ENCODE results near the gene POM121L2. TPM values are rescaled to one million over a fixed set of nuclear protein-coding genes. Genes with fewer than 3 reads are reported as not detected.

The POM121L2 gene
- total RNA-seq, 2 donors from 2014 or later, result 0.07 to 0.13 TPM

GRCh38 chr6:27280064-27280539 lies 32.0 kb downstream of the POM121L2 start:
- Histone ChIP-seq H3K27ac (no peak overlapping the region), H3K9ac (ENCODE audit: low read depth in 2 of 2, low read length in 2 of 2) (no peak overlapping the region), H3K4me1 (no peaks in the 10 kb centered on the region), H3K36me3 (no peaks in the 10 kb centered on the region), H3K9me3 (no peaks in the 10 kb centered on the region), H3K27me3 (peaks cover 48% of the 10 kb centered on the region), H3K4me3 (peak overlapping the region; percentile 14)
- intact Hi-C loops (cut with DNase I), result no loop called here
- TF ChIP-seq, protein P1, sequence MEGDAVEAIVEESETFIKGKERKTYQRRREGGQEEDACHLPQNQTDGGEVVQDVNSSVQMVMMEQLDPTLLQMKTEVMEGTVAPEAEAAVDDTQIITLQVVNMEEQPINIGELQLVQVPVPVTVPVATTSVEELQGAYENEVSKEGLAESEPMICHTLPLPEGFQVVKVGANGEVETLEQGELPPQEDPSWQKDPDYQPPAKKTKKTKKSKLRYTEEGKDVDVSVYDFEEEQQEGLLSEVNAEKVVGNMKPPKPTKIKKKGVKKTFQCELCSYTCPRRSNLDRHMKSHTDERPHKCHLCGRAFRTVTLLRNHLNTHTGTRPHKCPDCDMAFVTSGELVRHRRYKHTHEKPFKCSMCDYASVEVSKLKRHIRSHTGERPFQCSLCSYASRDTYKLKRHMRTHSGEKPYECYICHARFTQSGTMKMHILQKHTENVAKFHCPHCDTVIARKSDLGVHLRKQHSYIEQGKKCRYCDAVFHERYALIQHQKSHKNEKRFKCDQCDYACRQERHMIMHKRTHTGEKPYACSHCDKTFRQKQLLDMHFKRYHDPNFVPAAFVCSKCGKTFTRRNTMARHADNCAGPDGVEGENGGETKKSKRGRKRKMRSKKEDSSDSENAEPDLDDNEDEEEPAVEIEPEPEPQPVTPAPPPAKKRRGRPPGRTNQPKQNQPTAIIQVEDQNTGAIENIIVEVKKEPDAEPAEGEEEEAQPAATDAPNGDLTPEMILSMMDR (IDR thresholded peaks at IDR 0.05), result no peak
- peak; percentile 43 for DNase-seq

DNA sequence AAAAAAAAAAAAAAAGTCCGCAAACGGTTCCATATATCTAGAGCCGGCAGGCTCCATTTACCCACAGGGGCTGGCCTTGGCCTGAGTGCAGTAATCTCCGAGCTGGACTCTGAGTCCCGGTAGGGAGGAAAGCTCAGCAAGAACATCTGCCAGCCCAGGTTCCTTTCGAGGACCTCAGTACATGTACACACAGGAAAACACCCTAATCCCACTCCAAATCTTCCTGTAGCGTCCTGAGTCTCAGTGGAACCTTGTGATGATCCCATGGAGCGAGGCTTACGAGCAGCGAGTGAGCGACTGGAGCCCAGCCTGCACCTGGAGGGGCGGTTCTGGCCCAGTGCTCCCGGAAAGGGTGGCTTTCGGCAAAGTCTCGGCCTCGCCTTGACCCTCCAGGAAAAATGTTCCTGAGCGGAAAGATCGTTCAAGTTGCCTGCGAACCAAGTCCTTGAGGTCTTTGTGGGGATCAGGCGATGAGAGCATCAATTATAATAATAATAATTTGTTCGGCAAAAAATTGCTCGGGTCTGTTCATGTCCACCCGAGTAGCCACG lies 32.5 kb downstream of the POM121L2 start:
- Histone ChIP-seq H3K27me3 (peaks cover 53% of the 10 kb centered on the region), H3K36me3 (no peaks in the 10 kb centered on the region), H3K9ac (ENCODE audit: low read depth in 2 of 2, low read length in 2 of 2) (no peak overlapping the region), H3K4me3 (peak overlapping the region; percentile 14), H3K9me3 (no peaks in the 10 kb centered on the region), H3K4me1 (no peaks in the 10 kb centered on the region), H3K27ac (no peak overlapping the region)
- intact Hi-C loops (cut with DNase I), result no loop called here
- TF ChIP-seq, protein P1 (IDR thresholded peaks at IDR 0.05), result no peak
- DNase-seq, result no peak

GRCh38 chr6:27275025-27275956 lies 36.8 kb downstream of the POM121L2 start:
- no peak for DNase-seq
- Histone ChIP-seq H3K4me1 (no peaks in the 10 kb centered on the region), H3K4me3 (no peak overlapping the region), H3K9ac (ENCODE audit: low read depth in 2 of 2, low read length in 2 of 2) (no peak overlapping the region), H3K36me3 (no peaks in the 10 kb centered on the region), H3K27me3 (peaks cover 27% of the 10 kb centered on the region), H3K27ac (no peak overlapping the region), H3K9me3 (no peaks in the 10 kb centered on the region)
- TF ChIP-seq, protein P1 (IDR thresholded peaks at IDR 0.05), result no peak
- intact Hi-C loops (cut with DNase I), result no loop called here

DNA sequence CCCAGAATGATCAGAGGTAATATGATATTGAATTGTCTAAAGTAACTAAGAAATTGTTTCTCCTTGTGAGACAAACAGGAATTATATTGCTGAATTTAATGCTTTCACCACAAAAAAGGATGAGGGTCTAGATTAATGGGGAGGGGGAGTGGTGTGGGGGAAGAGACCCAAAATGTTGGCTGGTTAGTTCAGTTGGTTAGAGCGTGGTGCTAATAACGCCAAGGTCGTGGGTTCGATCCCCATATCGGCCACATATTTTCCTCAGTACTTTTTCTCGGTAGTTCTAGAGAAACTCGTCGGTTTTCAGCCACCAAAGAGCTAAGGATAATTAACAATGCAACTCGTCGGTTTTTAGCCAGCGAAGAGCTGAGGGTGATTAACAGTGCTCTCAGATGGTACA lies 38.3 kb downstream of the POM121L2 start:
- H3K36me3 ChIP-seq, result no peaks in the 10 kb centered on the region
- H3K27me3 ChIP-seq, result peaks cover 19% of the 10 kb centered on the region
- no peaks in the 10 kb centered on the region for H3K4me1 ChIP-seq
- H3K9ac ChIP-seq (ENCODE audit: low read depth in 2 of 2, low read length in 2 of 2), result no peak overlapping the region
- H3K4me3 ChIP-seq, result no peak overlapping the region
- no peak for DNase-seq
- intact Hi-C loops (cut with DNase I), result no loop called here
- no peaks in the 10 kb centered on the region for H3K9me3 ChIP-seq
- TF ChIP-seq, protein P1 (IDR thresholded peaks at IDR 0.05), result no peak
- no peak overlapping the region for H3K27ac ChIP-seq

- TF ChIP-seq, protein P1 (IDR thresholded peaks at IDR 0.05), result no peak
- DNase-seq, result no peak
- no peaks in the 10 kb centered on the region for H3K36me3 ChIP-seq
- H3K9me3 ChIP-seq, result no peaks in the 10 kb centered on the region
- H3K27ac ChIP-seq, result no peak overlapping the region
- H3K4me3 ChIP-seq, result no peak overlapping the region
- H3K9ac ChIP-seq (ENCODE audit: low read depth in 2 of 2, low read length in 2 of 2), result no peak overlapping the region
- H3K4me1 ChIP-seq, result no peaks in the 10 kb centered on the region
- intact Hi-C loops (cut with DNase I), result no loop called here
- no peaks in the 10 kb centered on the region for H3K27me3 ChIP-seq
Observed at GRCh38 chr6:27268803-27269202, 43.3 kb downstream of the POM121L2 start.
